ENCODE data around the gene EFNB2.

The EFNB2 gene

DNA sequence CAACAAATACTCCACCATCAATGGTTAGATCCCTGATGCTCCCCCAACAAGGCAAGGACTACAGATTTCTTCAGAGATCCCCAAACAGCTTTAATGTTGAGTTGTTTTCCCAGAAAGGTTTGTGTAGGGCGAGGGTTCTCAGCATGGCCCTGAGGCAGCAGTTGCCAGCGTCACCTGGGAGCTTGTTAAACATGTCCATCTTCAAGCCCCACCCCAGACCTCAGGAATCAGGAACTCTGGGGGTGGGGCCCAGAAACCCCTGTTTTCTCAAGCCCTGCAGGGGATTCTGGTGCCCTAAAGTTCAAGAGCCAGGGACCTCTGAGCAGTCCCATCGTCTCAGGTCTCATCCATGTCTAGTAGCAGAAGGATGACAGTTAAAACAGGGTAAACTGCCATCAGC, 9.6 kb downstream of the EFNB2 start:
- no peak for DNase-seq (ENCODE audit: low spot score)

GRCh38 chr13:106524108-106524507, 11.4 kb downstream of the EFNB2 start:
- DNase-seq (ENCODE audit: low spot score) = no peak

DNA sequence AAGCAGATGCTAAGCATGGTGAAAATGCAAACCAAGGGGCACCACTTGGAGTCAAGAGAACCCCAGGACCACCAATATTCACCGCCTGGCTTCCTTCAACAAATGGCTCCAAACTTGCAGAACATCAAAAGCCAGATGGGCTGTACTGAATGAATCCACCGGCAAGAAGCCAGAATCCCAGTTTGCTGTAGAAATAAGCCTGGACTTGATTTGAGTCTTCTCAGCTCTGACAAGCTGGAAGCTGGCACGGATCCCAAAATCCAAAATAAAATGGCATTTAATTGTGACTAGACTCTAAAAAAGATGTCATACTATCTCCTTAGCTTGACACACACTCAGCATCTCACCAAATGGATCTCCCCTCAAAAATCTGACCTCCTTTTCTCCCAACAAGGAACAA, 11.9 kb downstream of the EFNB2 start:
- no peak for DNase-seq (ENCODE audit: low spot score)

DNA sequence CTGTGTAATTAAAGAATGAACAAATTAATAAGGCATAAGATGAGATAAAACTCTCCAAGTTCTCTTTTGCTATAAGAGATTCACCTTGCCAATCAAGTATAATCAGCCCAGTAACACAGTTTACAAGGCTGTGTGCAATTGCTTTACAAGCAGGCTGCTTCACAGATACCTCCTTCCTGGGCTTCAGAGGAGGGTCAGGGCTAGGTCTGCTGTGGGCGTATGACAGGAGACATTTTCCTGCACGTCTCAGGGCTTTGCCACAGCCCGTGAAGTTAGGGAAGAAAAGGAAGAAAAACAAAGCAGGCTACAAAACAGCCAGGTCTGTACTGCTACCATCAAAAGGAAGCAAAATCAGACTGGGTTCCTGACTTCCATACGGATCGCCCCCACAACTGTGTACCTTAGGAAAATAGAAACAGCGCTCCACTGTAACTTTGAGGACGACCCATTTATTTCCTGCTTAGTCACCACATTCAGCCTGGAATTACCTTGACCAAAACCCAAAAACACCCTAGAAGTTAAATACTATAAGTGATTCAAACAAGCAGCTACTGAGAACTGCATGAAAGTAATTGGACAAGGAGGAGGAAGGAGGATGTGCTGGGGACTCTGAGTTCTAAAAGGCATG, 12.4 kb downstream of the EFNB2 start:
- DNase-seq (ENCODE audit: low spot score) = no peak

- DNase-seq (ENCODE audit: low spot score) = no peak
Observed at GRCh38 chr13:106522112-106522705, 13.3 kb downstream of the EFNB2 start.

DNA sequence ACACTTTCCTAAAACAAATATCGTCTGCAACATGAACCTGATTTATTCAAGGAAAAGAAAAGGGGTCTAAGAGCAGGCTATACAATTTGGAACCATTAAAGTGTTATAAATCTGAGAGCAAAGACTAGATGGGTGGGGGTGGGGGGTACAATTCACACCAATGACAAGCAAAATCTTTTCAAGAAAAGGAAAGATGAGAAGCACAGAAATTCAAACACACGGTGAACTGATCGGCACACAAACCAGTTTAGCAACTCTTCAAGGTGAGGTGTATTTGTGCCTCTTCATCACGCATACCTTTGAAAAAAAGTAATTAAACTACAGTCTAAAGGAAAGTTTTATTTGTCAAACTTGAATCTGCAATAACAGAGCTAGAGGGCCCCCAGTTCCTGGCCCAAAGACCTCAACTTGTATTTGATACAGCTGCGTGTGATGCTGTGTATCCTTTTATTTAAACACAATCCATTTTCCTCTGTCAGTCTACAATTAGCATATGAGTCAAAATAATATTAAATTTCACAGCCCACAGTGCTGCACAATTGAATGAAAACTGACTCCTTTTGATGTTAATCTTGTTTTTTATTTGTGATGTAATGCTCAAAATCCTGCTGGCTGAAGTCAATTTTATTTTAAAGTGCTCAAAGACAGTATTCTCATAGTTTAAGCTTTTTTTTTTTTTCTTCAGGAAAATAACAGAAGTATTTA, 14.2 kb downstream of the EFNB2 start:
- DNase-seq (ENCODE audit: low spot score) = no peak

- DNase-seq (ENCODE audit: low spot score) = no peak
Observed at GRCh38 chr13:106520251-106521054, 15.0 kb downstream of the EFNB2 start.

DNA sequence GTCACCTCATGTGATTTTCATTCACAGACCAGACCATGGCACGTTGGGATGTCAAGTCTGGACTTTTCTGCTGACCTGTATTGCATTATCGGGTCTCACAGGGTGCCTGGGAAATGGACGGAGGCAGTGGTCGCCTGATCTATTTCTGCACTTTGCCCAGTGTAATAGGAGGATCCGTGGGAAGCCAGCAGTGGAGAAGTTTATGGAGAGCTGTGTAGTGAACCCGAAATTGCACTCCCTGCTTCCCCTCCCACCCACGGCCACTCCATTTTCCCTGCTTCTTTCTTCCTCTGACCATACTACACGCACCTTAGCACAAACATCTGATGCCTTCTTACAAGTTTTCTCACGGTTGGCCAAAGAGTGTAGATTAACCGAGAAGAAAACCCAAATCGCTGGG, 16.9 kb downstream of the EFNB2 start:
- no peak for DNase-seq (ENCODE audit: low spot score)

GRCh38 chr13:106517109-106517847, 18.2 kb downstream of the EFNB2 start:
- no peak for DNase-seq (ENCODE audit: low spot score)

- no peak for DNase-seq (ENCODE audit: low spot score)
Observed at GRCh38 chr13:106515635-106516254, 19.7 kb downstream of the EFNB2 start.

DNA sequence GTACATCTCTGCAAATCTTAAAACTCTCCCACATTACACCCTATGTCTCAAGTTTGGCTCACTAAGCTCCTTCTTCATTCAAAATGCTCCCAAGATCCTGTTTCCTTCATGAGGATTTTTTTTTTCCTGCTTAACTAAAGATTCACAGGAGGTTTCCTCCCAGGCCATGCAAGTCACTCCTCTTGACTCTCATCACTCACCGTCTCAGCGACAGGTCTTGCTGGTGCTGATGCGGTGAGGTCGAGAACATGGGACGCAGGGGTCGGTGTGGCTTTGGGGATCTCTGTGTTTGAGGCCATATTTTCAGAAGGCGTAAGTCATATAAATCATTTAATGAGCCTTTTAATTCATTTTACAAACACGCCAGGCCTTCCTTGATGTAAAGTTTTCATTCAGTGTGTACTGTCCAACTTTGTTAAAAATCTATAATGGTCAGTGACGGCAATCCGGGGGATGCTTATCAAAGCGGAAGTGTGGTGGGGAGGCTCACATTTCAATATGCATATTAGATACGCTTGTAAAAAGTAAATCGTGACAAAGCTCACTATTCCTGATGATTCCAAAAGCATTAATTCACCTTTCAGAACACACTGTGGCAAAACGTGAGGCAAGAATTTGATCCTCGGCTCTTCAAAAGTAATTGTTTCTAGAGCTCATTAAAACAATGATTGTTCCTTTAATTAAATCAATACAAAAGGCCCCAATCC, 20.4 kb downstream of the EFNB2 start:
- DNase-seq (ENCODE audit: low spot score) = no peak

- DNase-seq (ENCODE audit: low spot score) = no peak
Observed at GRCh38 chr13:106513025-106513983, 22.2 kb downstream of the EFNB2 start.

- DNase-seq (ENCODE audit: low spot score) = no peak
Observed at GRCh38 chr13:106507560-106508274, 27.7 kb downstream of the EFNB2 start.

DNA sequence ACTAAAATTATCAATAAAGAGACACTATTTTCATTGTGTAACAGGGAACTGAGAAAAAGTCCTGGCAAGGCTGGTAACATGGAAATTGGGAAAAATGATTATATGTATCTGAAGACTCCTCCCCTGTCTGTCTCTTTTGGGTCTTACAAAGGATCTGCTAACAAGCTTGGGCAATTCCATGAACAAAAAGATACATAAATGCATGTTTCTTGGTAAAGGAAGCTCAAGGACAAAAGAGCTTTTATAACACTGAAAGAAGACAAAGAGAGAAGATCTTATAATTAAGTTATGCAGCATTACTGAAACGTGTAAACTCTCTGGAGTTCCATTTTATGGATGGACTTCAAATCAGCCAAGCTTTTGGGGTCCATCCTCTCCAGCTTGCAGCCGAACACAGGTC, 29.2 kb downstream of the EFNB2 start:
- no peak for DNase-seq (ENCODE audit: low spot score)

- no peak for DNase-seq (ENCODE audit: low spot score)
Observed at GRCh38 chr13:106505732-106506131, 29.7 kb downstream of the EFNB2 start.

- no peak for DNase-seq (ENCODE audit: low spot score)
Observed at GRCh38 chr13:106505295-106505694, 30.2 kb downstream of the EFNB2 start.

DNA sequence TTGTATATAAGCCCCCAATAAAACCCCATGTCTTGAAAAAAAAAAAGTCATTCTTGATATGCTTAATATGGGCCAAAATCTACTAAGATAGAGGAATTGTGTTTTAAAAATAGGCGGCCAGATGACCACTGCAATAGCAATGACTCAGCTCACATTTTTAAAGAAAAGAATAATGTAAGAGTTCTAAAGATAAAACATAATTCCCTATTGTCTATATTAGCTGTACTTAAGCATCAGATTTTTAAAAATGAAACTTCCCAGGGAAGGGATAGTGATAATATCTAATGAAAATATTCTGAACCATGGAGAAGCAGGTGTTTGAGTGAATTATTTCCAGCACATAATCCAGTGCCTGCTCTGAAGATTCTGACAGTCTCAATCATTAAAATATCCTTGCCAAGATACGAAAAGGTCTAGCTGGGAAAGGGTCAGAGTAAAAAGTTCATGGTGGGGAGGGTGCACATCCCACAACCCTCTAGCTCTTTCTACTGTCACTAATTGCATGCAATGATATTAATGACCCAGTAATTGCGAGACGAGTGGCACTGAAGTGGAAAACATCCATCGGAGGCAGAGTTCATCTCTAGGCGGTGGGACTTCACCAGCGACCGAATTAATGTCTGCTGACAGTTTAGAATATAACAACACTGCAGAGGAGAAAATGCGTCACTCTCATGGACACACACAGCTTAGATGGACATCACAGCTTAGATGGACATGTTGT, 31.6 kb downstream of the EFNB2 start:
- DNase-seq (ENCODE audit: low spot score) = no peak

DNA sequence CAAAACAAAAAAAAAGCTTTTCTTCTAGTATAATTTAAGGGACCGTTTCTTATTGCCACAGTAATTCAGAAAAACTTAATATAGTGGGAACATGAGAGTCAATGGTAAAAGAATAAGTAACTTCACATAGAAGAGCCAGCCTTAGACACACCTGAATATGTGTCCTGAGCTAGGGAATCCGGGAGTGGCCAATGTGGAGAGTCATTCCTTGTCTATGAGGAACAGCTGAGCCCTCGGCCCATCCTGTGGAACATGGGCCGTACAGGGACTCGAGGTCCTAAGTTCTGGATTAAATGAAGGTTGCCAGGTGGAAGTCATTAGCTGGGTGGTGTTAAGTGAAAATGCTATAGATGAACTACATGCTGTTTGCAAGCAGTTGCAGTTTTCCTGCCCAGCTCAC, 32.2 kb downstream of the EFNB2 start:
- DNase-seq (ENCODE audit: low spot score) = no peak

Measured in germinal center (tissue), 1 donor.